Lung (tissue), 12 donors: ENCODE data around the gene LAMA1. TPM values are rescaled to one million over a fixed set of nuclear protein-coding genes. Genes with fewer than 3 reads are reported as not detected.

Experiments
- ATAC-seq: fragments of 200-7000 bp; cut with Tn5 transposase; one replicate; pipeline ENCODE4 v1.9.1; 2020; ENCODE audit warnings: moderate number of reproducible peaks; ENCODE audit not compliant: insufficient read depth, low FRiP score
- DNase-seq, 3 donors: peaks; one replicate each; pipeline ENCODE4 v3.0.0-alpha.2; 2013 to 2017
- H3K27ac ChIP-seq, 2 donors: one replicate each; pipeline ENCODE4 v1.5.1; 2013; ENCODE audit warnings: mild to moderate bottlenecking in 2 of 2, moderate library complexity in 2 of 2, control low read depth in 1 of 2, inconsistent platforms in 1 of 2, low read depth in 1 of 2, low read length in 1 of 2
- H3K27me3 ChIP-seq, 3 donors: one replicate each; pipeline ENCODE4 v1.5.1; 2013; ENCODE audit warnings: low read length in 2 of 3; ENCODE audit not compliant: control insufficient read depth in 3 of 3, insufficient read depth in 3 of 3
- H3K36me3 ChIP-seq, 4 donors: one replicate each; pipeline ENCODE4 v1.5.1; 2013; ENCODE audit warnings: low read length in 4 of 4, mild to moderate bottlenecking in 1 of 4, moderate library complexity in 1 of 4; ENCODE audit not compliant: control insufficient read depth in 4 of 4, insufficient read depth in 4 of 4
- H3K4me1 ChIP-seq, 5 donors: one replicate each; pipeline ENCODE4 v1.5.1; 2013; ENCODE audit warnings: low read length in 5 of 5, mild to moderate bottlenecking in 2 of 5, moderate library complexity in 1 of 5; ENCODE audit not compliant: control insufficient read depth in 5 of 5, insufficient read depth in 5 of 5
- H3K4me3 ChIP-seq: one replicate; pipeline ENCODE4 v1.5.1; 2013; ENCODE audit warnings: mild to moderate bottlenecking, control low read depth, moderate library complexity
- H3K9ac ChIP-seq, 2 donors: one replicate each; pipeline ENCODE4 v1.5.1; 2013; ENCODE audit warnings: low read length in 2 of 2, control low read depth in 1 of 2; ENCODE audit not compliant: insufficient read depth in 1 of 2
- H3K9me3 ChIP-seq, 4 donors: one replicate each; pipeline ENCODE4 v1.5.1; 2013; ENCODE audit warnings: low read length in 3 of 4, mild to moderate bottlenecking in 1 of 4, moderate library complexity in 1 of 4; ENCODE audit not compliant: control insufficient read depth in 4 of 4, insufficient read depth in 3 of 4
- WGBS, 2 donors: extraction: QIAGEN DNeasy Blood & Tissue Kit; methylation state at CpG; one replicate each; pipeline ENCODE4 v1.1.7; 2013; 5-methylcytosine and 5-hydroxymethylcytosine counted together
- polyA plus RNA-seq, 2 donors: library from polyadenylated mRNA; stranded (reverse); fragments of 200-250 nt; gene quantifications; one replicate each; pipeline ENCODE4 v1.2.1, GENCODE V29; 2013
- total RNA-seq, 2 donors: library from RNA; depleted of rRNA in 1 of 2; stranded (reverse); fragments of >200 nt in 1 of 2; gene quantifications; one replicate each; pipeline ENCODE4 v1.2.1, GENCODE V29; 2014 to 2021
- TF ChIP-seq, protein P1 (sequence below): IDR thresholded peaks from 2 replicates; pipeline ENCODE4 v1.5.1; 2012; ENCODE audit warnings: mild to moderate bottlenecking; ENCODE audit errors: control extremely low read depth, extremely low read depth
- donor health status: control.
- donor health status: control.
- donor health status: Bipolar disorder and iron deficiency.
- donor health status: healthy.
- donor health status: DM: yes; HTN: yes; CAD: no.

The LAMA1 gene
- total and polyA plus RNA-seq, 4 donors = 0.66 to 2.8 (median 1.7) TPM

DNA sequence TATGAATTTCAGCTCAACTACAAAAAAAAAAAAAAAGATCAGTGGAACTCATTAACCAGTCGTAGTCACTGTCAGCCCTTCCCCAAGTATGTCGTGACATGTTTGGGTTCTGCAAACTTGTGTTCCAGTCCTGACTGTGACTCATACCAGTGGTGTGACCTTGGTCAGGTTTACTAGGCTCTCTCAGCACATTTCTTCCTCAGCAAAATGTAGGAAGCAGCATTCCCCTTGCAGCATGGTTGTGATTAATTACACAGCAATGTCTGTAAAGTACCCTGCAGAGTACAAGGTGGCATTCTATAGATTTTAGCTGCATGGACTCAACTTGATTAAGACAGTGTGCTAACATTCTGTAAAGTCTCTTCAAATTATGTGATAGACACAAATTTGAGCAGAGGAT, 156.9 kb downstream of the LAMA1 start:
- no peaks in the 10 kb centered on the region for H3K4me1 ChIP-seq
- no peak for DNase-seq
- ATAC-seq = no peak
- no peak overlapping the region for H3K27ac ChIP-seq
- H3K9ac ChIP-seq = no peak overlapping the region
- 93 to 94% methylated on average over 2 of the region's 2 CpGs for WGBS, 2 donors
- H3K27me3 ChIP-seq = no peaks in the 10 kb centered on the region
- TF ChIP-seq, protein P1, sequence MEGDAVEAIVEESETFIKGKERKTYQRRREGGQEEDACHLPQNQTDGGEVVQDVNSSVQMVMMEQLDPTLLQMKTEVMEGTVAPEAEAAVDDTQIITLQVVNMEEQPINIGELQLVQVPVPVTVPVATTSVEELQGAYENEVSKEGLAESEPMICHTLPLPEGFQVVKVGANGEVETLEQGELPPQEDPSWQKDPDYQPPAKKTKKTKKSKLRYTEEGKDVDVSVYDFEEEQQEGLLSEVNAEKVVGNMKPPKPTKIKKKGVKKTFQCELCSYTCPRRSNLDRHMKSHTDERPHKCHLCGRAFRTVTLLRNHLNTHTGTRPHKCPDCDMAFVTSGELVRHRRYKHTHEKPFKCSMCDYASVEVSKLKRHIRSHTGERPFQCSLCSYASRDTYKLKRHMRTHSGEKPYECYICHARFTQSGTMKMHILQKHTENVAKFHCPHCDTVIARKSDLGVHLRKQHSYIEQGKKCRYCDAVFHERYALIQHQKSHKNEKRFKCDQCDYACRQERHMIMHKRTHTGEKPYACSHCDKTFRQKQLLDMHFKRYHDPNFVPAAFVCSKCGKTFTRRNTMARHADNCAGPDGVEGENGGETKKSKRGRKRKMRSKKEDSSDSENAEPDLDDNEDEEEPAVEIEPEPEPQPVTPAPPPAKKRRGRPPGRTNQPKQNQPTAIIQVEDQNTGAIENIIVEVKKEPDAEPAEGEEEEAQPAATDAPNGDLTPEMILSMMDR = no peak
- no peak overlapping the region for H3K4me3 ChIP-seq
- no peaks in the 10 kb centered on the region for H3K9me3 ChIP-seq
- no peaks in the 10 kb centered on the region for H3K36me3 ChIP-seq

DNA sequence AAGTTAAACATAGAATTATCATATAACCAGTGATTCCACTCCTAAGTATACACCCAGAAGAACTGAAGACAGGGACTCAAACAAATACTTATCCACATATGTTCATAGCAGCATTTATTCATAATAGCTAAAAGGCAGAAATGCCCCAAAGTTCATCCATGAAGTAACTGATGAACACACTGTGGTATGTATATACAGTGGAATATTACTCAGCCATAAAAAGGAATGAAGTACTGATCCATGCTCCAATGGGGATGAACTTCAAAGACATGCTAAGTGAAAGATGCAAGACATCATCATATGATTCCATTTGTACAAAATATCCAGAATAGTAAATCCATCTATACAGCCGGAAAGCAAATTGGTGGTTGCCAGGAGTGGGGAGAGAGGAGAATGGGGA, 157.5 kb downstream of the LAMA1 start:
- Histone ChIP-seq H3K4me3 (no peak overlapping the region), H3K36me3 (no peaks in the 10 kb centered on the region), H3K27me3 (no peaks in the 10 kb centered on the region), H3K27ac (no peak overlapping the region), H3K9ac (no peak overlapping the region), H3K4me1 (no peaks in the 10 kb centered on the region), H3K9me3 (no peaks in the 10 kb centered on the region)
- TF ChIP-seq, protein P1 = no peak
- ATAC-seq (no peak), DNase-seq (no peak)
- WGBS, 2 donors = 97 to 98% methylated on average over 1 of the region's 1 CpG

DNA sequence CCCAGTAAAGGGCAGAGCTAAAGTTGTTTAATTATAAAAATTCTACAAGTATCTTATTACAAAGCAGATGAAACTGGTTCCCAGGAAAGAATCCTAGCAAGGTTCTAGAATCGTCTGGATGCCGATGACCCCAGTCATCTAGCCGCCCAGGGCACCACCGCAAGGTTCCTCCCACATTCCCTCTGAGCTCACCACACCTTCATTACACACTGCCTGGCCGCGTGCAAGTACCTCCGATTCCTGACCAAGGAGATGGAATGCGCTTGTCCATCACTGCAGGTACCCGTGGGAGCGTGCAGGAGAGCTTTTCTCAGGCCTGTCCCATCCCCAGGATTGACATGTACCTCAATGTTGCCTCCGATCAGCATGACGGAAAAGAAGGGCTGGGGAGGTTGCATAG, 158.5 kb downstream of the LAMA1 start:
- Histone ChIP-seq H3K9ac (no peak overlapping the region), H3K4me1 (no peaks in the 10 kb centered on the region), H3K27me3 (no peaks in the 10 kb centered on the region), H3K9me3 (no peaks in the 10 kb centered on the region), H3K4me3 (no peak overlapping the region), H3K36me3 (no peaks in the 10 kb centered on the region), H3K27ac (no peak overlapping the region)
- ATAC-seq (no peak), DNase-seq (no peak)
- TF ChIP-seq, protein P1 = no peak
- 93 to 96% methylated on average over 12 of the region's 12 CpGs for WGBS, 2 donors

DNA sequence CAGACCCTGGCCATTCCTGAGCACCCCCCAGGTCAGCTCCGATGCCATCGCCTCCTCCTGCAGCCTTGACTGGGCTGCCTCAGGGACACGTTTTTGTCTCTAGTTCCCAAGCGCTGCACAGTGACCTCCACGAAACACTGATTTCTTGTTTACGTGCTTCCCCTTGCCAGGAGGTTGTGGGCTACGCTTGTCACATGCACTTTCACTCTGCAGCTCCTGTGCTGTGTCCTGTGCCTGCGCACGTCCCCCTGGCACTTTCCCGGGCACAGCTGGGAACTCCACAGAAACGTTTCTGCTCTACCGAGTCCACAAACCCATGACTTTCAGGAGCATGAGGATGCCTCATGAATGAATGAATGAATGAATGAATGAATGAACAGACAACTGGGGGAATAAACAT, 160.6 kb downstream of the LAMA1 start:
- DNase-seq (no peak), ATAC-seq (no peak)
- Histone ChIP-seq H3K36me3 (no peaks in the 10 kb centered on the region), H3K27me3 (no peaks in the 10 kb centered on the region), H3K9me3 (no peaks in the 10 kb centered on the region), H3K4me1 (no peaks in the 10 kb centered on the region), H3K27ac (no peak overlapping the region), H3K9ac (no peak overlapping the region), H3K4me3 (no peak overlapping the region)
- TF ChIP-seq, protein P1 = no peak
- 93 to 95% methylated on average over 12 of the region's 12 CpGs for WGBS, 2 donors
